ENCODE results near the gene FAM135A.

- TF ChIP-seq CTCF (IDR thresholded peaks at IDR 0.05) (no peak), POLR2A (IDR thresholded peaks at IDR 0.05) (peak in 1 of 4 donors; percentile 20)
These were observed 18.6 kb upstream of the FAM135A start for GRCh38 chr6:70394518-70395300.

Measured in upper lobe of left lung (tissue), 4 donors.